Measurements from ENCODE around the gene LRIG2.
"Not testable (repeated sequence)": the region's sequence is repeated elsewhere in the genome, so short reads cannot be mapped to it uniquely, and the experiment has no call there.

Gene LRIG2, protein sequence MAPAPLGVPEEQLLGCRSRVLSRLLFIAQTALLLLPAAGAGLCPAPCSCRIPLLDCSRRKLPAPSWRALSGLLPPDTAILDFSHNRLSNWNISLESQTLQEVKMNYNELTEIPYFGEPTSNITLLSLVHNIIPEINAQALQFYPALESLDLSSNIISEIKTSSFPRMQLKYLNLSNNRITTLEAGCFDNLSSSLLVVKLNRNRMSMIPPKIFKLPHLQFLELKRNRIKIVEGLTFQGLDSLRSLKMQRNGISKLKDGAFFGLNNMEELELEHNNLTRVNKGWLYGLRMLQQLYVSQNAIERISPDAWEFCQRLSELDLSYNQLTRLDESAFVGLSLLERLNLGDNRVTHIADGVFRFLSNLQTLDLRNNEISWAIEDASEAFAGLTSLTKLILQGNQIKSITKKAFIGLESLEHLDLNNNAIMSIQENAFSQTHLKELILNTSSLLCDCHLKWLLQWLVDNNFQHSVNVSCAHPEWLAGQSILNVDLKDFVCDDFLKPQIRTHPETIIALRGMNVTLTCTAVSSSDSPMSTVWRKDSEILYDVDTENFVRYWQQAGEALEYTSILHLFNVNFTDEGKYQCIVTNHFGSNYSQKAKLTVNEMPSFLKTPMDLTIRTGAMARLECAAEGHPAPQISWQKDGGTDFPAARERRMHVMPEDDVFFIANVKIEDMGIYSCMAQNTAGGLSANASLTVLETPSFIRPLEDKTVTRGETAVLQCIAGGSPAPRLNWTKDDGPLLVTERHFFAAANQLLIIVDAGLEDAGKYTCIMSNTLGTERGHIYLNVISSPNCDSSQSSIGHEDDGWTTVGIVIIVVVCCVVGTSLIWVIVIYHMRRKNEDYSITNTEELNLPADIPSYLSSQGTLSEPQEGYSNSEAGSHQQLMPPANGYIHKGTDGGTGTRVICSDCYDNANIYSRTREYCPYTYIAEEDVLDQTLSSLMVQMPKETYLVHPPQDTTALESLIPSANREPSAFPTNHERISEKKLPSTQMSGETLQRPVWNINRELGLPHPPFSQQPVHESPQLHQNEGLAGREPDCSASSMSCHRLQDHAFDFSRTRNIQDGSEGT

DNA sequence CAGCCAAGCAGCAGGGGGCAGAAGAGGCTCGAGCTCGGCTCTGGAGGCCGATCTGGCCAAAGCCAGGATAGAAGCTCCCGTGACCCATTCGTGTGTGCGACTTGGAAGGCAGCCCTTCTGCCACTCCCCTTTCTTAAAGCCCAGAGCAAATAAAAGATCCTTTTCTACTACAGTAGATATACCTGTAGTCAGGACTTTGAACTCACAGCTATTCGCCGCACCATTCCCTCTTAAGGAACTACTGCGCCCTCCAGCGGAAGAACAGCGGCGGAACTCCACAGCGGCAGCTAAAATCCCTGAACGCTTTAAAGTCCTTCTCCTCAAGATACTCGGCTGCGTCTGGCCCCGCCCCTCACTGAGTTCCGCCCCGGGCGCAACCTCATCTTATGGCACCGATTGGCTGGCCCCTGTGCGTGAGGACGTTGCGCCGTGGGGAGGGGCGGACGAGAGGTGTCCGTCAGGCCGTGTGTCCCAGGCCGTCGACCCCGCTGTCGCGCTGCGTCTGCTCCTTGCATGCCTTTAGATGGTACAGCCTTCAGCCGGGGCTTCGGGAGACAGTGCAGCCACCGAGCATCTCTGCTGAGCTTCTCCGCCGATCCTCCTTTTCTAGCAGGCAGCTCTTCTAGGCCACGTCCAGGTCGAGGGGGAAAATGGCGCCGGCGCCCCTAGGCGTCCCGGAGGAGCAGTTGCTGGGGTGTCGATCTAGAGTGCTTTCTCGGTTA lies at the start of gene LRIG2:
LRIG2 (plus strand) TSS at position 442 of the 722 bp plus-strand sequence; CDS start at position 651, 209 bp downstream.
- peak; percentile 79 to 98 for DNase-seq (ENCODE audit: low read depth in 1 of 2, low spot score in 1 of 2)
- no peak for TF ChIP-seq JUND (IDR thresholded peaks at IDR 0.05; ENCODE audit: low read depth)
- in situ Hi-C loops (cut with HindIII; ENCODE audit: low pct_unique_long_range_greater_than_20kb, low sequenced_read_pairs): no loop called here

DNA sequence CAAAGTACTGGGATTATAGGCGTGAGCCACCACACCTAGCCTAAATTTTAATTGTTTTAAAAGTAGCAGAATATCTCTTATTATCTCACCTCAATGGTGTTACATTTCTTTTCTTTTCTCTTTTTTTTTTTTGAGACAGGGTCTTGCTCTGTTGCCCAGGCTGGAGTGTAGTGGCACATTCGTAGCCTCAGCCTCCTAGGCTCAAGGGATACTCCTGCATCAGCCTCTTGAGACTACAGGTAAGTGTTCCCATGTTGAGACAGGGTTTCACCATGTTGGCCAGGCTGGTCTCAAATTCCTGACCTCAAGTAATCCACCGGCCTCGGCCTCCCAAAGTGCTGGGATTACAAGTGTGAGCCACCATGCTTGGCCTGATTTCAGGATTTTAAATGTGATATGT lies 49.7 kb upstream of the LRIG2 start:
- DNase-seq (ENCODE audit: low read depth in 1 of 2, low spot score in 1 of 2); in situ Hi-C loops (cut with HindIII; ENCODE audit: low pct_unique_long_range_greater_than_20kb, low sequenced_read_pairs): not testable (repeated sequence)

DNA sequence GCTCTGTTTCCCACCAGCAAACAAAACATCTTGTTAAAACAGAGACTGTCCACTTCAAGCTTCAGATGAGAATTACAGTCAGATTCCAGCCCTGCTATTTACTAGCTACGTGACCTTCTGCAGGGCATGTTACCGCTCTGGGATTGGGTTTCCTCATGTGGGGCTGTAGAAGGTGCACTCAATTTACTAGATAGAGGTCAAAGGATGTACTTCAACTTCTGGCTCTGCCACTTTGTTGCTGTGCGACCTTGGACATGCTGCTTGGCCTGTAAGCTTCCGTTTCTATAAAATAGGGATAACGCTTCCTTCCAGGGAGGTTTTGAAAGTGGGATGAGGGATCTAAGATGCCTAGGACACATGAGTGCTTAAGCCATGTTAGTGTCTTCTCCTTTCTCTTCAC lies 46.0 kb upstream of the LRIG2 start:
- no peak for TF ChIP-seq JUND (IDR thresholded peaks at IDR 0.05; ENCODE audit: low read depth)
- in situ Hi-C loops (cut with HindIII; ENCODE audit: low pct_unique_long_range_greater_than_20kb, low sequenced_read_pairs): no loop called here
- DNase-seq (ENCODE audit: low read depth in 1 of 2, low spot score in 1 of 2): no peak

DNA sequence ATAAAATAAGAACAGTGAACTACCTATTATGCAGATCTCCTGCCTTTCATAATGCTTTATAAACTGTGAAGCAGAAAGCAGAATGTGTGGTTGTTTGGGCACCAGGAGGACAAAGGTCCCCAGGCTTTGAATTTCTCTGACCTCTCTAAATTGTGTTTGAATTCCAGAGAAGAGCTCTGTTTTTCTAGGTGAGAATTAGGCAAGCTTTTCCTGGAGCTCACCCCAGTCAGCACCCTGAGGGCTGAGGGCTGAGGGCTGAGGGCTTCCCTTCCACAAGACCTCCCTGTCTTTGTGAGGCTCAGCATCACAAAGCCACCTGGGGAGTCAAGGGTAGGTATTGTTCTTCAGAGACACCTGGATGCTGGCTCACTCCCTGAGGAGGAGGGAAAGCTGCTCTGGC lies 45.5 kb upstream of the LRIG2 start:
- in situ Hi-C loops (cut with HindIII; ENCODE audit: low pct_unique_long_range_greater_than_20kb, low sequenced_read_pairs): no loop called here
- DNase-seq (ENCODE audit: low read depth in 1 of 2, low spot score in 1 of 2): no peak
- no peak for TF ChIP-seq JUND (IDR thresholded peaks at IDR 0.05; ENCODE audit: low read depth)

DNA sequence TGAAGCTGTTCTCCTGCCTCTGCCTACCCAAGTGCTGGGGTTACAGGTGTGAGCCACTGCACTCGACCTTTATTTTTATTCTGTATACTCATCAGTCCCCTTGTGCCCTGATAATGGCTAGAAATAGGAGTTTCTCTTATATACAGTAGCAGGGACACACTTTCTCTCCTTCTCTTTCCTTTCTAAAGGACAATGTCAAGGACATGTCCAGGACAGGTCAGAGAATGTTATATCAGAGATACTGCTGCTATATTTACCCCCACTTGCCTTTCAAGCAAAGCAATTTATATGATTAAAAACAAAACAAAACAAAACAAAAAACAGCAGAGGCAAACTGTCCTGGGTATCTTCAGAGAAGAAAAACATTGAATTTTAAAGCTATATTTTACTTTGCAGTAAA lies 43.2 kb upstream of the LRIG2 start:
- in situ Hi-C loops (cut with HindIII; ENCODE audit: low pct_unique_long_range_greater_than_20kb, low sequenced_read_pairs): no loop called here
- no peak for DNase-seq (ENCODE audit: low read depth in 1 of 2, low spot score in 1 of 2)
- no peak for TF ChIP-seq JUND (IDR thresholded peaks at IDR 0.05; ENCODE audit: low read depth)

DNA sequence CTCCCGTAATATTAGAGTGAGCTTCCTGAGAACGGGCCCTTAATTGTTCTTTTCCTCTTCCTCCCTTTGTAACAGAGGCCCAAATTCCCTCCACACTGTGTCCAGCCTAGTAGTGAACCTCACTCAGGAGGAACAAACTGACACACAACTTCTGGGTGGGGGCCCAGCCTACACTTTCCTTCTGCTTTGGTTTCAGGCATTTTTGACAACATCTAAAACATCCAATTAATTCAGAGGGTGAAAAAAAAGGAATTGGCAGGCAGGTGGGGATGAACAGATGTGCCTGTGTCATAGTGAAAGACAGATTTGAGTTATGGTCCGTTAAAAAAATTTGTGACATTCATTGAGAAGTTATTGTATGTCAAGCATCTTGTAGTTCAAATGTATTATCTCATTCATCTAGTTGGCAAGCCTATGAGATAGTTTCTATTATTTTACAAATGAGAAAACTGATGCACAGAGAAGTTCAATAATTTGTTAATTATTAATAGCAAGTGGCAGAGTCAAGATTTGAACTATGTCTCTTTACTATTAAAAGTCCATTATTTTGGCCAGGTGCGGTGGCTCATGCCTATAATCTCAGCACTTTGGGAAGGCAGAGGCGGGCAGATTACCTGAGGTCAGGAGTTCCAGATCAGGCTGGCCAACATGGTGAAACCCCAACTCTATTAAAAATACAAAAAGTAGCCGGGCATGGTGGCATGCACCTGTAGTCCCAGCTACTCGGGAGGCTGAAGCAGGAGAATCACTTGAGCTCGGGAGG lies 41.6 kb upstream of the LRIG2 start:
- DNase-seq (ENCODE audit: low read depth in 1 of 2, low spot score in 1 of 2): no peak
- TF ChIP-seq JUND (IDR thresholded peaks at IDR 0.05; ENCODE audit: low read depth): no peak
- in situ Hi-C loops (cut with HindIII; ENCODE audit: low pct_unique_long_range_greater_than_20kb, low sequenced_read_pairs): no loop called here

DNA sequence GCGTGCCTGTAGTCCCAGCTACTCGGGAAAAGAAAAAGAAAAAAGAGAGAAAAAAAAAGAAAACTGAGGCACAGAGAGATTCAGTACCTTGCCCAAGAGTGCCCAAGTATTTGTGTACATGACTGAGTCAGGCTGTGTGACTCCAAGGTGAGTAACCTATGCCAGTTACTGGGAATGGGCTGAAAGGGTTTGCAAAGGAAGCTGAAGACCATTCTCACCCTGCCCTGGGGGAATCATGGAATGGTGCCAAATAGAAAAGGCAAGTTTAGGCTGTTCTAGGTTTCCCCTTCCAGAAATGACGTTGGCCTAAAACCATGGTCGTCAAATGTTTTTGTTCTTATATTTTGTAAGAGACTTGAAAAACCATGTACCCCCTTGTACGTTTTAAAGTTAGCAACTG lies 37.9 kb upstream of the LRIG2 start:
- no peak for DNase-seq (ENCODE audit: low read depth in 1 of 2, low spot score in 1 of 2)
- no peak for TF ChIP-seq JUND (IDR thresholded peaks at IDR 0.05; ENCODE audit: low read depth)
- in situ Hi-C loops (cut with HindIII; ENCODE audit: low pct_unique_long_range_greater_than_20kb, low sequenced_read_pairs): no loop called here

DNA sequence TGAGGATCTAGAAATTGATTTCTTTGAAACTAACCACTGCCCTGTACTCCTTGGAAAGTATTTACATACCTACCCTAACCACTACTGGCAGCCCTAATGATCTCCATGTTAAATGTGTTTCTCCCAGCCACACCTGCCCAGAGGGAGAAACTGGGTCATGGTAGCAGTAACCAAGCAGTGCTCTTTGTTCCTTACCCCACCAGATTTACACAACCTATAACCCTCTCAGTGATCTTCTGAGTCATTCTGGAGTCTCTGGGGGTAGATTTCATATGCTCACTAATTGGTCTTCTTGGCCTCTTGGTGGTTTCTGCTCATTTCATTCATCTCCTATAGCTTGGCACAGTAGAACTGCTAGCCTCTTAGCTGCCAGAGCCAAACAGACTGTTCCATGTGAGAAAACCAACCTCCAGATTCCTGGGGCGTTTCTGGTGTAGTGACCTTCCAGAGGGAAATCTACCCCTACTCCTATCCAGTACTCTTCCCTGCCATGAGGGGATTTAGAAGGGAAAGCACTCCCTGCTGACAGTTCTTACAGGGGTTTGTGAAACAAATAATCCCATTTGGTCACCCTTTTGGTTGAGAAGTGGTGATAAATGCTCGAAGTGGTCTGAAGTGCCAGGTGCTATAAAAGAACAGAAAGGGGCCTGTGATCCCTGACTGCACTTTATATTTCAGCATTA lies 36.2 kb upstream of the LRIG2 start:
- TF ChIP-seq JUND (IDR thresholded peaks at IDR 0.05; ENCODE audit: low read depth): no peak
- in situ Hi-C loops (cut with HindIII; ENCODE audit: low pct_unique_long_range_greater_than_20kb, low sequenced_read_pairs): no loop called here
- DNase-seq (ENCODE audit: low read depth in 1 of 2, low spot score in 1 of 2): no peak

DNA sequence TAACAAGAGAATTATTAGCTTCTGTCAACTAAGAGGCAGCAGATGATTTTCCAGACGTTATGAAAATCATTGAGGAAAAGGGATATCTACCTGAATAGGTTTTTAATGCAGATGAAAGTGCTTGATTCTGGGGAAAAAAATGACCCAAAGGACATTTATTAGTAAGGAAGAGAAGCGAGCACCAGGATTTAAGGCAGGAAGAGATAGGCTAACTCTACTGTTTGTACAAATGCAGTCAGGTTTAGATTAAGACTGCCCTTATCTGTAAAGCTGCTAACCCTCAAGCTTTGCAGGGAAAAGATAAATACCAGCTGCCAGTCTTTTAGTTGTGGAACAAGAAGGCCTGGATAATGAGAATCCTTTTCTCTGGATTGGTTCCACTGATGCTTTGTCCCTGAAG lies 33.0 kb upstream of the LRIG2 start:
- in situ Hi-C loops (cut with HindIII; ENCODE audit: low pct_unique_long_range_greater_than_20kb, low sequenced_read_pairs): no loop called here
- no peak for DNase-seq (ENCODE audit: low read depth in 1 of 2, low spot score in 1 of 2)

DNA sequence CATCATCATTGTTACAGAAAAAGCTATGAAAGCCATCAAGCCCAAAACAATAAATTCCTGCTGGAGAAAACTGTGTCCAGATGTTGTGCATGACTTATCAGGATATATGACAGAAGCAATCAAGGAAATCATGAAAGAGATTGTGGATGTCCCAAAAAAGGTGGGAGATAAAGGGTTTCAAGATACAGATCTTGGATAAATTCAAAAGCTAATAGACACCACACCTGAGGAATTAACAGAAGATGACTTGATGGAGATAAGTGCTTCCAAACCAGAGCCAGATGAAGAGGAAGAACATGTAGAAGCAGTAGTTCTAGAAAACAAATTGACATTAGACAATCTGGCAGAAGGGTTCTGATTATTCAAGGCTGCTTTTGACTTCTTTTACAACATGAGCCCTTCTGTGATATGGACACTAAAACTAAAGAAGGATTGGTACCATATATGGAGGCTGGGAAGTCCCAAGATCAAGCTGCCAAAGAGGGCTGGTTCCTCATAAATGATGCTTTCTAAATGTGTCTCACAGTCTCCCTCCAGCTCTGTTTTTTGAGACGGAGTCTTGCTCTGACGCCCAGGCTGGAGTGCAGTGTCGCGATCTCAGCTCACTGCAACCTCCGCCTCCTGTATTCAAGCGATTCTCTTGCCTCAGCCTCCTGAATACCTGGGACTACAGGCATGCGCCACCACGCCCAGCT lies 32.1 kb upstream of the LRIG2 start:
- TF ChIP-seq JUND (IDR thresholded peaks at IDR 0.05; ENCODE audit: low read depth): no peak
- no peak for DNase-seq (ENCODE audit: low read depth in 1 of 2, low spot score in 1 of 2)
- in situ Hi-C loops (cut with HindIII; ENCODE audit: low pct_unique_long_range_greater_than_20kb, low sequenced_read_pairs): no loop called here

More for the DNA sequence above, 33.0 kb upstream of the LRIG2 start:
- no peak for TF ChIP-seq JUND (IDR thresholded peaks at IDR 0.05; ENCODE audit: low read depth)

Measured in T47D (cell line).